Nephron progenitor cell (in vitro differentiated cells): ENCODE measurements around the gene C5orf63.

ENCODE experiments used
- DNase-seq: peaks from one replicate; pipeline ENCODE4 v3.0.0; 2021
- H3K27ac Mint-ChIP-seq: 2 replicates; pipeline ENCODE4 v1.8.0; 2021; ENCODE audit warnings: mild to moderate bottlenecking, moderate library complexity, mixed read lengths
- H3K27me3 Mint-ChIP-seq: 2 replicates; pipeline ENCODE4 v1.8.0; 2021; ENCODE audit warnings: mild to moderate bottlenecking, low read depth, mixed read lengths; ENCODE audit not compliant: poor library complexity
- H3K36me3 Mint-ChIP-seq: 2 replicates; pipeline ENCODE4 v1.8.0; 2021; ENCODE audit warnings: low read depth, mixed read lengths
- H3K4me1 Mint-ChIP-seq: 2 replicates; pipeline ENCODE4 v1.8.0; 2021; ENCODE audit warnings: mixed read lengths
- H3K4me3 Mint-ChIP-seq: 2 replicates; pipeline ENCODE4 v1.8.0; 2021; ENCODE audit warnings: mild to moderate bottlenecking, moderate library complexity, mixed read lengths
- H3K9me3 Mint-ChIP-seq: 2 replicates; pipeline ENCODE4 v1.8.0; 2021; ENCODE audit warnings: mild to moderate bottlenecking, moderate library complexity, mixed read lengths
- TF ChIP-seq, protein P1 (sequence below): fragments of 200-600 bp; sonication (generic); IDR thresholded peaks from 2 replicates; pipeline ENCODE4 v1.5.0; 2021; ENCODE audit warnings: antibody characterized with exemption

The C5orf63 gene

DNA sequence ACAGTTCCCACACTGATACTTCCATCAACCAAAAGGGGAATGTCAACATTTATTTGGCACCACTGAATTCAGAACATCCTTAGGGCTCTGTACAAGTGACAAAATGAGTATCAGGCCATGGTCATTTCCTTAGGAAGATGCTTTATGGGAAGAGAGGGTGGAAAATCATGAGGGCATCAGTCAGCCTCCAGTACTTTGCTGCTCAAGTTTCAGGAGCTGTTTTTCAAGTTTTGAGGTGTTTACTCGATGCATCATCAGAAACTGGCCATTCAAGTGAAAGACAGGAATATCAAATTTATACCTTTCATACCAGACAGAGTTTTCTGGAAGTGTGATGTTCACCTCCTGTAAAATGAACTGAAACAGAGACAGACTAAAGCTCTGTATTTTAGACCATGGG is 21.7 kb downstream of the C5orf63 start:
- TF ChIP-seq, protein P1, sequence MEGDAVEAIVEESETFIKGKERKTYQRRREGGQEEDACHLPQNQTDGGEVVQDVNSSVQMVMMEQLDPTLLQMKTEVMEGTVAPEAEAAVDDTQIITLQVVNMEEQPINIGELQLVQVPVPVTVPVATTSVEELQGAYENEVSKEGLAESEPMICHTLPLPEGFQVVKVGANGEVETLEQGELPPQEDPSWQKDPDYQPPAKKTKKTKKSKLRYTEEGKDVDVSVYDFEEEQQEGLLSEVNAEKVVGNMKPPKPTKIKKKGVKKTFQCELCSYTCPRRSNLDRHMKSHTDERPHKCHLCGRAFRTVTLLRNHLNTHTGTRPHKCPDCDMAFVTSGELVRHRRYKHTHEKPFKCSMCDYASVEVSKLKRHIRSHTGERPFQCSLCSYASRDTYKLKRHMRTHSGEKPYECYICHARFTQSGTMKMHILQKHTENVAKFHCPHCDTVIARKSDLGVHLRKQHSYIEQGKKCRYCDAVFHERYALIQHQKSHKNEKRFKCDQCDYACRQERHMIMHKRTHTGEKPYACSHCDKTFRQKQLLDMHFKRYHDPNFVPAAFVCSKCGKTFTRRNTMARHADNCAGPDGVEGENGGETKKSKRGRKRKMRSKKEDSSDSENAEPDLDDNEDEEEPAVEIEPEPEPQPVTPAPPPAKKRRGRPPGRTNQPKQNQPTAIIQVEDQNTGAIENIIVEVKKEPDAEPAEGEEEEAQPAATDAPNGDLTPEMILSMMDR = no peak
- Mint-ChIP-seq H3K27ac (no peak overlapping the region), H3K4me1 (no peaks in the 10 kb centered on the region), H3K36me3 (peaks cover 5% of the 10 kb centered on the region), H3K9me3 (peaks cover 8% of the 10 kb centered on the region), H3K27me3 (peaks cover 8% of the 10 kb centered on the region), H3K4me3 (no peak overlapping the region)
- no peak for DNase-seq

DNA sequence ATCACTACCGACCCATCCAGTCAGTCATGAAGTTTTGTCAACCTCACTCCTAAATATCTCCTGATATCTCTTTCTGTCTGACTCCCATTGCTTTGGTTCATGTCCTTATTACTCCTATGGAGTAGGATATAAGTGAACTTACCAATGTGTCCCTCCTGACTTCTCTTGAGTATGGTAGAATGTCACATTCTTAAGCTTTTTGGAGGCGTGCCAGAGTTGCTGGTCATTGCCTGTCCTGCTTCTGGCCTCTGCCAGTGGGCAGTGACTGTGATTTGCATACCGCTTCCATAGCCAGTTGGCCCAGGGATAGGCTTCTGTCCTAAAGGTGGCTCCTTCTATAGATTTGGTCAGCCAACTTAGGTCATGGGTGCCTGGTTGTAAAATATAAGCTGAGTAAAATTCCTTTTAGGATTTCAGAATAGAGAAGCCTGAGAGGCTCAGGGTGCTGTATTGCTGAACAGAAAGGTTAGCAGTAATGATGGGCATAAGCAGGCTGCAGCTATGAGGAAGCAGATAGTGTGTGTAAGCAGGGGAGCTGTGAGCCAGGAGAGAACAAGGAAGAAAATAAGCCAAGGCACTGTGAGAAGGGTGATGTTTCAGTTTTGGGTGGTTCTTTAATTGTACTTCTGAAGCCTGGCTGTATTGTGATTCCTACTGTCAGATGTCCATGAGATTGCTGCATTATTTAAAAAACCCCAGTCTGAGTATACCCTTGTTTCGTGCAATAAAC is 26.8 kb downstream of the C5orf63 start:
- H3K27me3 Mint-ChIP-seq = peaks cover 12% of the 10 kb centered on the region
- DNase-seq = no peak
- no peaks in the 10 kb centered on the region for H3K36me3 Mint-ChIP-seq
- no peak overlapping the region for H3K4me3 Mint-ChIP-seq
- no peaks in the 10 kb centered on the region for H3K4me1 Mint-ChIP-seq
- H3K9me3 Mint-ChIP-seq = no peaks in the 10 kb centered on the region
- TF ChIP-seq, protein P1 = no peak
- H3K27ac Mint-ChIP-seq = no peak overlapping the region

DNA sequence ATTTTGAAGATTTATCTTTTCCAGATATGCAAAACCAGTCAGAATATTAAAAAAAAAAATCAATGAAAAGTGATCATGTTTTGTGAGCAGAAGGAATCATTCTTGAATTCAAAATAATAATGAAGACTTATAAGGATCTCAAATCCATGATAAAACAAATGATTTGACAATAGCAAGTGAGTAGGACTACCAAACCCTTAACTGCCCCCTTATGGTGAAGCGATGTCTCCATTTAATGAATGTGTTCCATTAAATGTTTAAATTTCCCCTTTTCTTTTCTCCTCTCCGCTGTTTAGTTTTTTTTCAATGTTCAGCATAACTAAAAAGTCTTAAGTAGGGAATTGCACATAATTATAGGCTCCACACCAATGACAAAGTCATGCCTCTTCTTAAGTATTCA is 30.7 kb downstream of the C5orf63 start:
- DNase-seq = no peak
- H3K4me1 Mint-ChIP-seq = peaks cover 14% of the 10 kb centered on the region

DNA sequence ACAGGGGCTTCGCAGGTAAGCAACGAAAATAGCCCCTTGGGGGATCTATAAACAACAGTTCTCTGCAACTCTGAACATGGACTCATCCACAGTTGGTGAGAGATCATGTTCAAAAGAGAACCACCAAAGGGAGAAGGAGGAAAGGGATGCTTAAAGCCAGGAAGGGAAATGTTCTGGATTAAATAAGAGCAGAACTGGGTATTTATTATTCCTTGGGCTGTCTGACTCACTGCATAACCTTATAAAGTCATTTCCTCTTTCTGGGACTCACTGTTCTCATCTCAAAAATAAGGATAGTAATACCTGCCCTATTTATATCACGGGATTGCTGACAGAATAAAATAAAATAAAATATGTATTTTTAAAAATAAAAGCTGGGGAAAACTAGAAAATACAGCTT is 31.7 kb downstream of the C5orf63 start:
- Mint-ChIP-seq H3K36me3 (no peaks in the 10 kb centered on the region), H3K9me3 (no peaks in the 10 kb centered on the region), H3K4me1 (peaks cover 14% of the 10 kb centered on the region), H3K4me3 (no peak overlapping the region), H3K27ac (no peak overlapping the region), H3K27me3 (peaks cover 7% of the 10 kb centered on the region)
- no peak for DNase-seq
- TF ChIP-seq, protein P1 = no peak

More for the DNA sequence above, 30.7 kb downstream of the C5orf63 start:
- Mint-ChIP-seq H3K36me3 (no peaks in the 10 kb centered on the region), H3K9me3 (no peaks in the 10 kb centered on the region), H3K27me3 (peaks cover 4% of the 10 kb centered on the region), H3K27ac (no peak overlapping the region), H3K4me3 (no peak overlapping the region)
- TF ChIP-seq, protein P1 = no peak

DNA sequence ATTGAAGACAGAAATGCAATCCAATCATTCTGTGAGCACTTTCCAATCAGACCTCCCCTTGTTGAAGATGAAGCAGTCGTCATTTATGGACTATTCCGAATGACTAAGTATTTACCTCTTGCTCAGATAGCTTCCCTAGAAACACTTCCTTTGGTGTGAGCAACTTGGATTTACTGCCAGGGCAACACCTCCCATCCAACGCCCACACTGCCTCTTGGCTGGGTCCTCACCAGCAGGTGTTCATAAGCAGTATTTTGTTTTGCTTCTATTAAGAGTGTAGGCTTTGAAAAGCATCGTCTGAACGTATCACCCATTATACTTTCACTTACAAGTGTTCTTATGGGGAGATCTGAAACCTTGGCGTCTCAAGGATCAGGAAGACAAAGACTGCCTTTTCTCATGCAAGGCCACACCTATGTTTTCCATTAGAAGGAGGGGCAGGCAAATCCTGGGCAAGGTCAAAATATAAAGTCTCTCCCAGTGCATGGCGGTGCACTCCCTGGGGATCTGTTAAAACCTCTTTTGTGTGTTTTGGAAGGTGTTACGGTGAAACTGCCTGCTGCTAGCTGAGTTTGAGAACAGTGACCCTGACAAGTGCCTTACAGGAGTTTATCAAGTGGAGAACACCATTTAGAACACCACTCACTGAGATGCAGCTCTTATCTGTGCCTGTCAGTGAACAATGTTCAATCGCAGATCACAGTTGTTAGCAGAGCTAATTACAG is 32.3 kb downstream of the C5orf63 start:
- Mint-ChIP-seq H3K36me3 (no peaks in the 10 kb centered on the region), H3K9me3 (no peaks in the 10 kb centered on the region), H3K27me3 (peaks cover 10% of the 10 kb centered on the region), H3K27ac (no peak overlapping the region), H3K4me1 (peaks cover 14% of the 10 kb centered on the region), H3K4me3 (no peak overlapping the region)
- DNase-seq = no peak
- TF ChIP-seq, protein P1 = no peak
